Measurements from ENCODE around the gene PIK3AP1.
"Not testable (repeated sequence)": the region's sequence is repeated elsewhere in the genome, so short reads cannot be mapped to it uniquely, and the experiment has no call there.

The PIK3AP1 gene

DNA sequence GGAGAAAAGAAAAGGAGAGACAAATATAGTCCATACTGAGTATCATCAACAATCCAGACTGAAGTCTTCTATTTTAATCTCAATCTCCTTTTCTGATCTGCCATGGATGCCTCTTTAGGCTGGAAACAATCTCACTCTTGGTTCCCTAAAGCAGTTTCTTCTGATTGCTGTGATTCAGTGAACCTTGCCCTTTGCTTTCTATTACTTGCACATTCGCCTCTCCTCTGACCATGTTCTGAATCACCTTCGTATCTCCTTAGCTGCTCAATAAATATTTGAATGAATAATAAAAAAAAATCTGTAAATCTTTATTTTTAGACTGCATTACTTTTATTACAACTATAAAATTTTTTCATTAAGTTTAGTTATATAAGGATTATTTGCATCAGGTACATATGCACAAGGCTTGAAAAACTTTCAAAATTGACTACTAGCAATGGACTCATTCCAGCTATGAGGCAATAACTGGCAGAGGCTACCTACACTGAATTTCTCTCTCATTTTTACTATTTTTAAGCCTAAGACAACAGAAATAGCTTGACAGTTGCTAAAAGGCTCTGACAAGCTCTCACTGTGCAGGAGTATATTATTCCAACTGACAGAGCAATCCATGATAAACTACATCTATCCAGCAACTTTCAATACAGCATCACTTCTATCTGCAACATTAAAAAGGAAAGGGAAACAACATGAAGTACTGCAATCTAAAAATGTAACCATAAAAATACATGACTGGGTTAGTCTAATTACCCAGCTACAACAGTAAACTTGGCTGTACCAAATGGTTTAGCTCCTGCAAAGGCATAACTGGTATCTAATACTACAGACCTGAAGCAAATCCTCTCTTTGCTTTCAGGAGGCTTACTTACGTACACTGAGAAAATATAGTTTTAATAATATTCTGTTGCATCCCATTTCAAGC, 159.1 kb downstream of the PIK3AP1 start:
- Histone ChIP-seq H3K27me3 (ENCODE audit: insufficient read depth, poor library complexity, severe bottlenecking) (no peaks in the 10 kb centered on the region), H3K36me3 (ENCODE audit: low read depth) (peaks cover 90% of the 10 kb centered on the region), H3K4me3 (ENCODE audit: severe bottlenecking) (no peak overlapping the region), H3K27ac (ENCODE audit: poor library complexity, severe bottlenecking) (no peak overlapping the region), H3K4me1 (ENCODE audit: insufficient read depth, poor library complexity, severe bottlenecking) (peaks cover 6% of the 10 kb centered on the region), H3K9me3 (ENCODE audit: severe bottlenecking) (no peaks in the 10 kb centered on the region)
- DNase-seq (ENCODE audit: low spot score) (no peak), ATAC-seq (ENCODE audit: low read depth) (no peak)
- TF ChIP-seq, protein P1, sequence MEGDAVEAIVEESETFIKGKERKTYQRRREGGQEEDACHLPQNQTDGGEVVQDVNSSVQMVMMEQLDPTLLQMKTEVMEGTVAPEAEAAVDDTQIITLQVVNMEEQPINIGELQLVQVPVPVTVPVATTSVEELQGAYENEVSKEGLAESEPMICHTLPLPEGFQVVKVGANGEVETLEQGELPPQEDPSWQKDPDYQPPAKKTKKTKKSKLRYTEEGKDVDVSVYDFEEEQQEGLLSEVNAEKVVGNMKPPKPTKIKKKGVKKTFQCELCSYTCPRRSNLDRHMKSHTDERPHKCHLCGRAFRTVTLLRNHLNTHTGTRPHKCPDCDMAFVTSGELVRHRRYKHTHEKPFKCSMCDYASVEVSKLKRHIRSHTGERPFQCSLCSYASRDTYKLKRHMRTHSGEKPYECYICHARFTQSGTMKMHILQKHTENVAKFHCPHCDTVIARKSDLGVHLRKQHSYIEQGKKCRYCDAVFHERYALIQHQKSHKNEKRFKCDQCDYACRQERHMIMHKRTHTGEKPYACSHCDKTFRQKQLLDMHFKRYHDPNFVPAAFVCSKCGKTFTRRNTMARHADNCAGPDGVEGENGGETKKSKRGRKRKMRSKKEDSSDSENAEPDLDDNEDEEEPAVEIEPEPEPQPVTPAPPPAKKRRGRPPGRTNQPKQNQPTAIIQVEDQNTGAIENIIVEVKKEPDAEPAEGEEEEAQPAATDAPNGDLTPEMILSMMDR (IDR thresholded peaks at IDR 0.05; ENCODE audit: poor library complexity, severe bottlenecking), result no peak

DNA sequence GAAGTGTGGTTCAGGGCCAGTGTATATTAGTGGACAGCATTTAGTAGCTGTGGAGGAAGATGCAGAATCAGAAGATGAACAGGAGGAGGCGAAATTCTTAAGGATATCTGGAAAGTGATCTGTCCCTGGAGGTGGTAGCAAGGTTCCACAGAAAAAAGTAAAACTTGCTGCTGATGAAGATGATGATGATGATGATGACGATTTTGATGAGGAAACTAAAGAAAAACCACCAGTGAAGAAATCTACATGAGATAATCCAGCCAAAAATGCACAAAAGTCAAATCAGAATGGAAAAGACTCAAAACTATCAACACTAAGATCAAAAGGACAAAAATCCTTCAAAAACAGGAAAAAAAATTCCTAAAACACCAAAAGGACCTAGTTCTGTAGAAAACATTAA, 159.8 kb downstream of the PIK3AP1 start:
- Histone ChIP-seq H3K36me3 (ENCODE audit: low read depth) (peaks cover 90% of the 10 kb centered on the region), H3K27me3 (ENCODE audit: insufficient read depth, poor library complexity, severe bottlenecking) (no peaks in the 10 kb centered on the region), H3K9me3 (ENCODE audit: severe bottlenecking) (no peaks in the 10 kb centered on the region), H3K27ac (ENCODE audit: poor library complexity, severe bottlenecking) (no peak overlapping the region), H3K4me1 (ENCODE audit: insufficient read depth, poor library complexity, severe bottlenecking) (no peaks in the 10 kb centered on the region), H3K4me3 (ENCODE audit: severe bottlenecking) (no peak overlapping the region)
- ATAC-seq (ENCODE audit: low read depth), result no peak
- DNase-seq (ENCODE audit: low spot score), result no peak
- TF ChIP-seq, protein P1 (IDR thresholded peaks at IDR 0.05; ENCODE audit: poor library complexity, severe bottlenecking), result no peak

DNA sequence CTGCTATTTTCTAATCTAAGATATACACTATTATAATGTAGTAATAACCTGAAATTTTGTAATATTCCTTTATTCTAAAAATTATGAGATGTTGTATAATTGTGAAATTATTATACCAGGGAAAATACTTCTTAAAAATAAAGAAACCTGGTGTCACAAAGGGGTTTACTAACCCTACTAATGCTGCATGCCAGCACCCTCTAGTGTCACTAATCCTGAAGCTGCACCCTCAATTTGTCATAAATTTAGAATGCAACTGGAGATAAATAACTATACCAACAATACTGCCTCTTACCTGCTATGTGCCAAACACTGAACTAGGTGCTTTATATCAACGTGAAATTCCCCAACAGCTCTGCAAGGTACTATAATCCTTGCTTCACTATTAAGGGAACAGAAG, 164.3 kb downstream of the PIK3AP1 start:
- Histone ChIP-seq H3K27ac (ENCODE audit: poor library complexity, severe bottlenecking) (no peak overlapping the region), H3K27me3 (ENCODE audit: insufficient read depth, poor library complexity, severe bottlenecking) (no peaks in the 10 kb centered on the region), H3K4me3 (ENCODE audit: severe bottlenecking) (no peak overlapping the region), H3K4me1 (ENCODE audit: insufficient read depth, poor library complexity, severe bottlenecking) (no peaks in the 10 kb centered on the region), H3K9me3 (ENCODE audit: severe bottlenecking) (no peaks in the 10 kb centered on the region), H3K36me3 (ENCODE audit: low read depth) (peaks cover 93% of the 10 kb centered on the region)
- TF ChIP-seq, protein P1 (IDR thresholded peaks at IDR 0.05; ENCODE audit: poor library complexity, severe bottlenecking), result peak; percentile 57
- no peak for ATAC-seq (ENCODE audit: low read depth)
- DNase-seq (ENCODE audit: low spot score), result no peak

DNA sequence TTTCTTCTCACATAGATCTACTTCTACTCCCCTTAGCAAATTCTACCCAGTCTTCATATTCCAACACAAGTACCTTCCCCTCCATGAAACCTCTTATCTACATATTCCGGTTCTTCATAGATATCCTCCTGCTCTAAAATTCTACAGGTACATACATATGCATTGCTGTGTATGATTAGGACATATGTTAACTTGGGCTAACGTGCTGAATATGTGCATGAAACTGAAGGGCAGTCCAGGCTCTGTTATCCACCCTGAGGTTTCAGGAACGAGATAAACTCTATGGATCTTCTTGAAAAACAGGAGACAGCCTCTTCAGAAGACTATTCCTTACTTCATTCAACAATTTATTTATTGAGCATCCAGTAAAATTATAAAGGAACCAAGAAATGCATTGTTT, 165.0 kb downstream of the PIK3AP1 start:
- ATAC-seq (ENCODE audit: low read depth) (no peak), DNase-seq (ENCODE audit: low spot score) (no peak)
- Histone ChIP-seq H3K9me3 (ENCODE audit: severe bottlenecking) (no peaks in the 10 kb centered on the region), H3K27me3 (ENCODE audit: insufficient read depth, poor library complexity, severe bottlenecking) (no peaks in the 10 kb centered on the region), H3K4me3 (ENCODE audit: severe bottlenecking) (no peak overlapping the region), H3K36me3 (ENCODE audit: low read depth) (peaks cover 92% of the 10 kb centered on the region), H3K27ac (ENCODE audit: poor library complexity, severe bottlenecking) (no peak overlapping the region), H3K4me1 (ENCODE audit: insufficient read depth, poor library complexity, severe bottlenecking) (no peaks in the 10 kb centered on the region)
- TF ChIP-seq, protein P1 (IDR thresholded peaks at IDR 0.05; ENCODE audit: poor library complexity, severe bottlenecking), result no peak

DNA sequence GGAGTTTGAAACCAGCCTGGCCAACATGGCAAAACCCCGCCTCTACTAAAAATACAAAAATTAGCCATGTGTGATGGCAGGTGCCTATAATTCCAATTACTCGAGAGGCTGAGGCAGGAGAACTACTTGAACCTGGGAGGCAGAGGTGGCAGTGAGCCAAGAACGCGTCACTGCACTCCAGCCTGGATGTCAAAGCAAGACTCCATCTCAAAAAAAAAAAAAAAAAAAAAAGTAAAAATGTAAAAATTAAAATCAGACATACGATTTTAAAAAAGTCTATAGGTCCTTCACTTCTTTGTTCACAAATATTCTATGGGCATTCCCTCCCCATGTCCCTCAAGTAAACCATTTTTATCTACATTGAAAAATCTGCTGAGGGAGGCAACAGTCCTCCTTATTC, 171.7 kb downstream of the PIK3AP1 start:
- no peak for ATAC-seq (ENCODE audit: low read depth)
- H3K4me3 ChIP-seq (ENCODE audit: severe bottlenecking), result no peak overlapping the region
- TF ChIP-seq, protein P1 (IDR thresholded peaks at IDR 0.05; ENCODE audit: poor library complexity, severe bottlenecking), result no peak
- no peak overlapping the region for H3K27ac ChIP-seq (ENCODE audit: poor library complexity, severe bottlenecking)
- no peaks in the 10 kb centered on the region for H3K27me3 ChIP-seq (ENCODE audit: insufficient read depth, poor library complexity, severe bottlenecking)
- no peak for DNase-seq (ENCODE audit: low spot score)
- H3K9me3 ChIP-seq (ENCODE audit: severe bottlenecking), result no peaks in the 10 kb centered on the region
- H3K36me3 ChIP-seq (ENCODE audit: low read depth), result peaks cover 92% of the 10 kb centered on the region
- no peaks in the 10 kb centered on the region for H3K4me1 ChIP-seq (ENCODE audit: insufficient read depth, poor library complexity, severe bottlenecking)

DNA sequence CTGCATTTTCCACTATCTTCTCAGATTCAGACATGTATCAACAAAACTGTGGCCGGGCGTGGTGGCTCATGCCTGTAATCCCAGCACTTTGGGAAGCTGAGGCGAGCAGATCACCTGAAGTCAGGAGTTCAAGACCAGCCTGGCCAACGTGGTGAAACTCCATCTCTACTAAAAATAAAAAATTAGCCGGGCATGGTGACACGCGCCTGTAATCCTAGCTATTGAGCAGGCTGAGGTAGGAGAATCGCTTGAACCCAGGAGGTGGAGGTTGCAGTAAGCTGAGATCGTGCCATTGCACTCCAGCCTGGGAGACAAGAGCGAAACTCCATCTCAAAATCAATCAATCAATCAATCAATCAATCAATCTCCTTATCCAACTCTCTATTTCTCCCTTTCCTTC, 174.8 kb downstream of the PIK3AP1 start:
- H3K9me3 ChIP-seq (ENCODE audit: severe bottlenecking); H3K27me3 ChIP-seq (ENCODE audit: insufficient read depth, poor library complexity, severe bottlenecking); H3K4me1 ChIP-seq (ENCODE audit: insufficient read depth, poor library complexity, severe bottlenecking); H3K4me3 ChIP-seq (ENCODE audit: severe bottlenecking); ATAC-seq (ENCODE audit: low read depth); H3K27ac ChIP-seq (ENCODE audit: poor library complexity, severe bottlenecking); DNase-seq (ENCODE audit: low spot score): not testable (repeated sequence)
- peaks cover 89% of the 10 kb centered on the region for H3K36me3 ChIP-seq (ENCODE audit: low read depth)
